GM19467 (cell line): Measurements from ENCODE around the gene OR6V1.
"Not testable (repeated sequence)": the region's sequence is repeated elsewhere in the genome, so short reads cannot be mapped to it uniquely, and the experiment has no call there.

Experiments used
- ATAC-seq: cut with Tn5 transposase; IDR thresholded peaks from one replicate; pipeline ENCODE4 v1.9.1; 2021; ENCODE audit warnings: mild to moderate bottlenecking, moderate library complexity; ENCODE audit not compliant: unreplicated experiment

The OR6V1 gene

DNA sequence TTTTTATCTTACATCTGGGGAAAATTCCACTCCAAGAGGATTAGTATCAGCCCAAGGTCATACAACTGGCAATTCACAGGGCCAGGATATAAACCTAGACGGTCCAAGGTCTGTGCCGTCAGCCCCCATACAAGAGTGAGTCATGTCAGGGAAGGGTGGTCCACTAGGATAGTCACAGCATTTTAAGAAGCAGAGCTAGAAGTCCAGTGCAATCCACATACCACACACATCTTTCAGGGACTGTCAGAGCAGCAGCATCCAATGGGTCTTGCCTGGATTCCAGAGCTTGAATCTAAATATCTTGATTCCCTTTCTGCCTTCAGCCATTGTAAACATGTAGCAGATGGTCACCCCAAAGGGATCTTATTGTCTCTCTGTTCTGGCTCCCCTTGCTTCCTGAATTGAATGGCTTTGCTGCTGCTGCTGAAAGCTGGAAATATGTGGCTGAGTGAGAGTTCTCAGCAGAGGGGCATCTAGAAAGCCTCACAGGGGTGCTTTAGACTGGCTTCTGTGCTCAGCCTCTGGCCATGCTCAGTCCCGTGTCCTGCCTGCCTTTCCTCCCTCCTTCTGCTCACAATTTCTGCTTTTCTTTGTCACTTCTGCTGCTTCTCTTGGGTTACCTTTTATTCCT, 9.9 kb upstream of the OR6V1 start:
- ATAC-seq, result no peak

- no peak for ATAC-seq
Observed at GRCh38 chr7:143042790-143043271, 9.3 kb upstream of the OR6V1 start.

- ATAC-seq, result no peak
Observed at GRCh38 chr7:143043391-143043790, 8.8 kb upstream of the OR6V1 start.

DNA sequence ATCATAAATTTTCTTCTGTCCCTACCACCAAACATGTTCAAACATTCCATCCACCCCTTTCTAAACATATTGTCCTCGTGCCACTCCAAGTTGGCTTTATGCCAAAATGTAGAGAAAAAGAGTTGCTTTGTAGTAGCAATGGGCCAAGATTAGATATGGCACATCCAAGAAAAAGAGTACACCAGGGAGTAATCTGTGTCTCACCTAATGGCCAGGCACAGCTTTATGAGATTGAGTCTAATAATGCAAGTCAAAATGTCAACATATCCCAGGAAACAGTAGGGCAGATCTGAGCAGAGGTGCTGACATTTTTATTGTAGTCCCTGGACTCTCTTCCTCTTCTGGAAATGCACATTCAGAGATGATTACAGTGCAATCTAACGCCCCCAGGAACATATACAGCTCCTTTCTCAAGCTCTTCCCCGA, 5.7 kb upstream of the OR6V1 start:
- no peak for ATAC-seq

- no peak for ATAC-seq
Observed at GRCh38 chr7:143047326-143047725, 4.8 kb upstream of the OR6V1 start.

GRCh38 chr7:143048827-143049226, 3.3 kb upstream of the OR6V1 start:
- ATAC-seq, result no peak

GRCh38 chr7:143049362-143049761, 2.8 kb upstream of the OR6V1 start:
- no peak for ATAC-seq

DNA sequence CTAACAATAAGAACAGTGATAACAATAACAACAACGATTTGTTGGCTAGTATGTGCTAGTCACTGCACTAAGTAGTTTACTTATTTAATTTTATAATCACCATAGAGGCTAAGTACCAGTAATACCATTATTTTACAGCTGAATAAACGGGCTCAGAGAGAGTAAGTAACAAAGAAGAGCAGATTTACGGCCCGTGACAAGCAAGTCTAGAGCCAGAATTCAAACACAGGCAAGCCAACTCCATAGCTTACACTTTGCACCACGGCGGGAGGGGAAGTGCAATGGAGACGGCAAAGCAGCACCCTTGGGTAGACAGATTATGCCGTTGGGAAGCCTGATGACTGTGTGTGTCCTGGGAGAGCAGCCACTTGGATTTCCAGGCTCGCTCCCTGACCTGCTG, 1.2 kb upstream of the OR6V1 start:
- no peak for ATAC-seq

- ATAC-seq, result no peak
Observed at GRCh38 chr7:143054621-143055020, 2.5 kb downstream of the OR6V1 start.

GRCh38 chr7:143055754-143056153, 3.6 kb downstream of the OR6V1 start:
- ATAC-seq, result no peak

GRCh38 chr7:143063741-143064140, 11.6 kb downstream of the OR6V1 start:
- ATAC-seq, result no peak

DNA sequence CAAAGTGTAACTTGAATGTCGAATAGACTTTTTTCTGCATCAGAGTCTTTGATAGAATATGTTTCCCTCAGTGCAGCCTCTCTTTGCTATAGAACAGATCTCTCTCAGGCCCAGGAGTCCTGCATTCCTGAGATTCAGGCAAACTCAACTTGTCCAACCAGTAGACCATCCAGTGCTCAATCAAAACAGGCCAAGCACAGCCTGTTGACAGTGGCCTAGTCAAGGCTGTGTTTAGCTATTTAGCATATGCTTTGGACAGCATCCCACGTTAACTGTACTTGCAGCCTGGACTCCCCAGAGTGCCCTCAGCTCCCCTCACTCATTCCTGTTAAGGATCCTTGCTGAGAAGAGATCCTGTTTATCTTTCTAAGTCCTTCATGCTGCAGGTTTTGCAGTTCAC, 16.3 kb downstream of the OR6V1 start:
- ATAC-seq, result no peak

DNA sequence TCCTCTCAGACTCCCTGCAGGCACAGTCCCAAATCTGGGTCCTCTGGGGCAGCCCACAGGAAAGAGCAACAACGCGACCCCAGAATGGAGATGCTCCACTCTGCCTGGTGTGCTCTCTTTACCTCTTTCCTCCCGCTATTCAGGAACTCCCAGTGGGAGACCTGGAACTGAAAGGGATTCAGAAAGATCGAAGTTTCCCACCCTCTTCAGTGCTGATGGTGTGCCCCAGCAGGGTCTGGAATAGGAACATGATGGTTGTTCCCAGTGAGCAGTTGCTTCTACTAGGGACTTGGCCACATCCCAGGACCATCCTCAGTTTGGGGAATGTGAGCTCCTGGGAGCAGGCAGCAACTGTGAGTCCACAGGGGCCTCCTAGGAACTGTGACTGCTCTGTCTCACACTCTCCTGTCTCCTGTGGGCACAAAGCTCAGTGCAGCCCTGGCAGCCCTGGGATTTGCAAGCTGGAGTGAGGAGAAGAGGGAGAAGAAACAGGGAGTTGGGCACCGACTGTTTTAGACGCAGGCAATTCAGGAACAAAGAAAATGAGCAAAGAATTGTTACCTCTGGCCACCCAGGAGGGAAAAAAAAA, 17.9 kb downstream of the OR6V1 start:
- no peak for ATAC-seq

DNA sequence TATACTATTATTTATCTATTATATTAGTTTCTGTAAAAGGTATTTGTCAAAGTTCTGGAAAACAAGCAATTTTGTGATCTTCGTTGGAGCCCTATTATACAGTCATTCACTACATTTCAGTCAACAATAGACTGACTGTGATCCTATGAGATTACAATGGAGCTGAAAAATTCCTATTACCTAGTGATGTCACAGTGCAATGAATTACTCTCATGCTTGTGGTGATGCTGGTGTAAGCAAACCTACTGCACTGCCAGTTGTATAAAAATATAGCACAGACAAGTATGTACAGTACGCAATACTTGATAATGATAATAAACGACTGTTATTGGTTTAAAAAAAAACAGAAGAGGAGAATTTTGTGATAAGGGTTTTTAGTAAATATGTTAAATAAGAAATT, 21.4 kb downstream of the OR6V1 start:
- no peak for ATAC-seq

- no peak for ATAC-seq
Observed at GRCh38 chr7:143074141-143074540, 22.0 kb downstream of the OR6V1 start.

- ATAC-seq, result no peak
Observed at GRCh38 chr7:143085109-143085508, 33.0 kb downstream of the OR6V1 start.

DNA sequence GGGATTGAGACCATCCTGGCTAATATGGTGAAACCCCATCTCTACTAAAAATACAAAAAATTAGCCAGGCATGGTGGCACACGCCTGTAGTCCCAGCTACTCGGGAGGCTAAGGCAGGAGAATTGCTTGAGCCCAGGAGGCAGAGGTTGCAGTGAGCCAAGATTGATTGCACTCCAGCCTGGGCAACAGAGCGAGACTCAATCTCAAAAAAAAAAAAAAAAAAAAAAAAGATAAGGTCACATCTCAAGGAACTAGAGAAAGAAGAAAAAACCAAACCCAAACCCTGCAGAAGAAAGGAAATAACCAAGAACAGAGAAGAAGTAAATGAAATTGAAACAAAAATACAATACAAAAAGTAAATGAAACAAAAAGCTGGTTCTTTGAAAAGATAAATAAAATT, 33.5 kb downstream of the OR6V1 start:
- ATAC-seq, result not testable (repeated sequence)

GRCh38 chr7:143088549-143089231, 36.5 kb downstream of the OR6V1 start:
- ATAC-seq, result not testable (repeated sequence)

GRCh38 chr7:143096146-143096545, 44.0 kb downstream of the OR6V1 start:
- no peak for ATAC-seq

DNA sequence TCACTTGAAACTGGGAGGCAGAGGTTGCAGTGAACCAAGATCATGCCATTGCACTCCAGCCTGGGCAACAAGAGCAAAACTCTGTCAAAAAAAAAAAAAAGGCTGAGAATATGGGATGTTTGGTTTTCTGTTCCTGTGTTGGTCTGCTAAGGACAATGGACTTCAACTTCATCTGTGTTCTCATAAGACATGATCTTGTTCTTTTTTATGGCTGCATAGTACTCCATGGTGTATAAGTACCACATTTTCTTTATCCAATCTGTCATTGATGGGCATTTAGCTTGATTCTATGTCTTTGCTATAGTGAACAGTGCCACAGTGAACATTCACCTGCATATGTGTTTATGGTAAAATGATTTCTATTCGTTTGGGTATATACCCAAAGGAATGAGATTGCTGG, 47.4 kb downstream of the OR6V1 start:
- not testable (repeated sequence) for ATAC-seq
